Small intestine (tissue), 7 donors: ENCODE data around the gene NFATC2. TPM values are rescaled to one million over a fixed set of nuclear protein-coding genes. Genes with fewer than 3 reads are reported as not detected.

Source experiments
- DNase-seq, 2 donors: peaks; one replicate each; pipeline versions ENCODE4 v3.0.0 to v3.0.0-alpha.2; 2013
- FAIRE-seq: peaks from 2 replicates; lab custom pipeline; 2012; peaks lifted over from hg19 to GRCh38; lab: Jason Lieb, UNC
- H3K27ac ChIP-seq, 3 donors: one replicate each; pipeline ENCODE4 v1.5.1; 2013; ENCODE audit warnings: low read length in 2 of 3, mild to moderate bottlenecking in 2 of 3, control low read depth in 1 of 3, inconsistent platforms in 1 of 3, low read depth in 1 of 3, moderate library complexity in 1 of 3
- H3K27me3 ChIP-seq, 3 donors: one replicate each; pipeline ENCODE4 v1.6.1; 2013; ENCODE audit warnings: low read length in 3 of 3, inconsistent platforms in 1 of 3; ENCODE audit not compliant: control insufficient read depth in 3 of 3, insufficient read depth in 3 of 3
- H3K36me3 ChIP-seq, 3 donors: one replicate each; pipeline ENCODE4 v1.6.1; 2013; ENCODE audit warnings: low read length in 3 of 3, inconsistent platforms in 1 of 3, low read depth in 1 of 3, mild to moderate bottlenecking in 1 of 3, moderate library complexity in 1 of 3; ENCODE audit not compliant: control insufficient read depth in 3 of 3, insufficient read depth in 2 of 3
- H3K4me1 ChIP-seq, 3 donors: one replicate each; pipeline ENCODE4 v1.6.1; 2013; ENCODE audit warnings: low read length in 2 of 3, inconsistent platforms in 1 of 3, low read depth in 1 of 3, mild to moderate bottlenecking in 1 of 3, moderate library complexity in 1 of 3; ENCODE audit not compliant: control insufficient read depth in 3 of 3, insufficient read depth in 2 of 3
- H3K4me3 ChIP-seq, 3 donors: one replicate each; pipeline ENCODE4 v1.5.1; 2013; ENCODE audit warnings: low read length in 3 of 3, control low read depth in 1 of 3, inconsistent platforms in 1 of 3, low read depth in 1 of 3, mild to moderate bottlenecking in 1 of 3, moderate library complexity in 1 of 3
- H3K9me3 ChIP-seq, 2 donors: one replicate each; pipeline ENCODE4 v1.6.1; 2013; ENCODE audit warnings: low read depth in 1 of 2, low read length in 1 of 2; ENCODE audit not compliant: control insufficient read depth in 2 of 2, insufficient read depth in 1 of 2
- WGBS, 3 donors: extraction: QIAGEN DNeasy Blood & Tissue Kit; methylation state at CpG; one replicate each; pipeline ENCODE4 v1.1.7; 2013; 5-methylcytosine and 5-hydroxymethylcytosine counted together
- polyA plus RNA-seq, 4 donors: library from polyadenylated mRNA; stranded (reverse) in 3 of 4; unstranded in 1 of 4; fragments of 200-250 nt in 3 of 4; fragments of 120-200 nt in 1 of 4; gene quantifications; one replicate each; pipeline versions ENCODE4 v1.2.1 to v1.2.3, GENCODE V29; 2013
- donor health status: healthy with polysubstance abuse.
- donor health status: control.
- donor health status: control.
- donor health status: Bipolar disorder and iron deficiency.
- donor health status: healthy.

The NFATC2 gene
- polyA plus RNA-seq, 4 donors = 3.1 to 19.4 (median 6.2) TPM

GRCh38 chr20:51532577-51533191 is 9.8 kb downstream of the NFATC2 start:
- peak overlapping the region; percentile 34 to 59 (median 35) for H3K27ac ChIP-seq

DNA sequence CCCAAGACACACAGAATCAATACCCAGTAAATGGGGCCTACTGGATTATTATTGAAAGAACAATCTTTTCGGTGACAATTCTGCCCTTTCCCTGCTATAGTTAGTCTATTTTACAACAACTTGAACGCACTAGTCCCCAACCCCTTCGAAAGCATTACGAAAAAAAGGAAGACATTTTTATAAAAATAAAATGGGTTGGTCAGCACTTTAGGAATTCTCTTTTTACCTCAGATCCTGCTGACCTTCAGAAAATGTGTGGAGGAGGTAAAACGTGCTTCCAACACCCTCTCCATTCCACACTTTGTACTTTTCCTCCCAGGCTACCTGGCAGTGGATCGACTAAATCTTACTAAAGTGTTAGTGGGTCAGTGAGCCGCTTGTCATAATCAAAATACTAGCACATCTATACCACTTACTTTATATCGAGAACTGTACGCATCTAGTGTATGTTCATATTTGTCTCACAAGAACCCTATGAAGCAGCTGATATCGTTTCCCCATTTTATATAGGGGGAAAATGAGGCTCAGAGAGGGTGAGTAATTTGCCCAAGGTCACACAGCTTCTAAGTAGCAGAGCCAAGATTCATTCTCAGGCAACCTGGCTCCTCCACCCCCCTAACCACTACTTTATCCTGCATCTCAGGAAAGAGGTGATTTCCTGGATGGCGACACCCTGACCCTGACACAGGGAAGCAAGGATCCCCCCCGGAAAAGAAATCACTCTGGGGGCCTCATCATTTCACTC is 10.6 kb downstream of the NFATC2 start:
- no peaks in the 10 kb centered on the region for H3K9me3 ChIP-seq
- no peak overlapping the region for H3K4me3 ChIP-seq
- FAIRE-seq (no peak), DNase-seq (no peak)
- H3K4me1 ChIP-seq = peaks cover 7 to 44% (median 10%) of the 10 kb centered on the region in 3 donors
- H3K27me3 ChIP-seq = no peaks in the 10 kb centered on the region
- WGBS, 3 donors = 84 to 89% (median 84%) methylated on average over 12 of the region's 12 CpGs
- peaks cover 0 to 40% (median 0%) of the 10 kb centered on the region in 3 donors for H3K36me3 ChIP-seq
- H3K27ac ChIP-seq = peak overlapping the region in 1 of 3 donors; percentile 29

More at GRCh38 chr20:51532577-51533191, 9.8 kb downstream of the NFATC2 start:
- 74 to 90% (median 75%) methylated on average over 23 to 24 of the region's 24 CpGs for WGBS, 3 donors
- Histone ChIP-seq H3K27me3 (no peaks in the 10 kb centered on the region), H3K36me3 (peaks cover 0 to 39% (median 0%) of the 10 kb centered on the region in 3 donors), H3K9me3 (peaks cover 0 to 3% of the 10 kb centered on the region in 2 donors), H3K4me1 (peaks cover 7 to 40% (median 10%) of the 10 kb centered on the region in 3 donors), H3K4me3 (no peak overlapping the region)
- DNase-seq (no peak), FAIRE-seq (no peak)

DNA sequence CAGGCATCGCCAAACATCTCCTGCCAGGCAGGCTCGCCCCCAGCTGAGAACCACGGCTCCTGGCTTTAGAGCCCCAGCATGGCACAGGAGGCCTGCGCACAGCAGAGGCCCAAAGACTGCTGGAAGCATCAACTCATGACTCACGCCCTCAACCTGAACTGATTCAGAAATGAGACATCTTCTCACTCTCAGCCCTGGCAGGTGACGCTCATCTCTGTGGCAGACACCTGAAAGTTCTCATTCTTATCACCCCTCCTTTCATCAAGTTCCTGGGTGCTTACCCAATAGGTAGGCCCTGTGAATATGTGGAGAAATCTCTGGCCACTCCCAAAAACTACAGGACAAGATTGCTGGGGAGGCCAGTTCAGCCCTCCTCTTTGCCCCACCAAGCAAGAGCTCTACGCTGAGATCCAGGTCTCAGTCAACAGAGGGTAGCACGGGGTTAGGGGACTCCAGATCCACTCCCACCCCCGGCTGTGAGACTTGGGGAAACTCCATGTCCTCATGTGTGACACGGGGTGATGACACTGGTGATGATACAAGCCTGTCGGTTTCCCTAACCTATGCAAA is 11.3 kb downstream of the NFATC2 start:
- peaks cover 7 to 42% (median 10%) of the 10 kb centered on the region in 3 donors for H3K4me1 ChIP-seq

GRCh38 chr20:51529758-51530157 is 12.8 kb downstream of the NFATC2 start:
- Histone ChIP-seq H3K9me3 (no peaks in the 10 kb centered on the region), H3K4me1 (peaks cover 7 to 35% (median 10%) of the 10 kb centered on the region in 3 donors), H3K4me3 (no peak overlapping the region), H3K27me3 (no peaks in the 10 kb centered on the region), H3K27ac (peak overlapping the region in 1 of 3 donors; percentile 73), H3K36me3 (peaks cover 0 to 48% (median 0%) of the 10 kb centered on the region in 3 donors)
- DNase-seq (peak in 1 of 2 donors; percentile 29), FAIRE-seq (no peak)
- 53 to 58% (median 57%) methylated on average over 5 of the region's 5 CpGs for WGBS, 3 donors

More for the DNA sequence above, 11.3 kb downstream of the NFATC2 start:
- peak overlapping the region in 1 of 3 donors; percentile 49 for H3K27ac ChIP-seq
- H3K4me3 ChIP-seq = no peak overlapping the region
- peaks cover 0 to 47% (median 0%) of the 10 kb centered on the region in 3 donors for H3K36me3 ChIP-seq
- H3K27me3 ChIP-seq = no peaks in the 10 kb centered on the region
- no peak for FAIRE-seq
- WGBS, 3 donors = 71 to 83% (median 81%) methylated on average over 11 of the region's 11 CpGs
- DNase-seq = no peak
- no peaks in the 10 kb centered on the region for H3K9me3 ChIP-seq

DNA sequence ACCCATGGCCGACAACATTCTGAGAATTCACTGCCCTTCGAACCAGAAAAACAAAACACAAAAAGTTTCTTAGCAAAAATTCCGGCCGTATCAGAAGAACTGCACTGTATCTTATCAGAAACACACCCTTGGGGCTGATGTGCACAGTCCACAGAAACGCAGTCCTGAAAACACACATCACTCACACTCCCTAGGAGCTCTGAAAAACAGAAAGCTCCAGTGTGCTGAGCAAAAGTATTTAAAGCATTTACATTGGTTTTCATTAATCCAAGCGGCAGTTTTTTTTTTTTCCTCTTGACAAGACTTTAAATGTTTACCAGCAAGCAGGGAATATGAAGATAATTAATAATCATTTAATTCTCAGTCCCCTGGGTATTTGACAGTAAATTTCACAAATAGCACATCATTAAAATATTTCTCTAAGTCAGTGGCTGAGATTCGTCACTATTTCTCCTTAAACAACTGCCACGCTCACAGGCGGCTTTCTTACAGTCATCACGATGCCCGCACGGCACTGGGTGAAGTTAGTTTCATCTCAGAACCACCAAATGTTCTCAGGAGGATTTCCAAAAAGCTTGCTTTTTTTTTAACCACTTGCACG is 13.3 kb downstream of the NFATC2 start:
- Histone ChIP-seq H3K4me3 (no peak overlapping the region), H3K9me3 (no peaks in the 10 kb centered on the region), H3K27ac (peak overlapping the region in 1 of 3 donors; percentile 73), H3K4me1 (peaks cover 7 to 35% (median 10%) of the 10 kb centered on the region in 3 donors), H3K36me3 (peaks cover 0 to 51% (median 0%) of the 10 kb centered on the region in 3 donors), H3K27me3 (no peaks in the 10 kb centered on the region)
- WGBS, 3 donors = 12 to 29% (median 17%) methylated on average over 13 of the region's 13 CpGs
- peak; percentile 69 to 71 for DNase-seq
- no peak for FAIRE-seq

GRCh38 chr20:51528263-51529027 is 14.1 kb downstream of the NFATC2 start:
- DNase-seq (no peak), FAIRE-seq (no peak)
- WGBS, 3 donors = 34 to 60% (median 45%) methylated on average over 7 of the region's 7 CpGs
- H3K27me3 ChIP-seq = no peaks in the 10 kb centered on the region
- peaks cover 0 to 54% (median 4%) of the 10 kb centered on the region in 3 donors for H3K36me3 ChIP-seq
- peaks cover 5 to 34% (median 9%) of the 10 kb centered on the region in 3 donors for H3K4me1 ChIP-seq
- H3K27ac ChIP-seq = peak overlapping the region in 1 of 3 donors; percentile 73
- H3K4me3 ChIP-seq = no peak overlapping the region
- no peaks in the 10 kb centered on the region for H3K9me3 ChIP-seq

DNA sequence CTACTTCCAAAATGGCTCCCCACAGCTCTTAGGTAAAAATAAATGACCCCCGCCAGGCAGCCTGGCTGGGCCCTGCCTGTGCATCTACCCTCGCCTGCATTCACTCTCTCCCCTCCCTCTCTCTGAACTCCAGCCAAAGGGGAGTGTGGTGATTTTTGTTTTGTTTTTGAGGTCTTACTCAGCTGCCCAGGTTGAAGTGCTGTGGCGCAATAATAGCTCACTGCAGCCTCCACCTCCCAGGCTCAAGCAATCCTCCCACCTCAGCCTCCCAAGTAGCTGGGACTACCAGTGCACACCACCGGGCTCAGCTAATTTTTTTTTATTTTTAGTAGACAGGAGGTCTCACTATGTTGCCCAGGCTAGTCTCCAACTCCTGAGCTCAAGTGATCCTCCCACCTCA is 15.8 kb downstream of the NFATC2 start:
- WGBS, 3 donors = 84 to 96% (median 96%) methylated on average over 4 of the region's 4 CpGs
- Histone ChIP-seq H3K36me3 (peaks cover 0 to 51% (median 8%) of the 10 kb centered on the region in 3 donors), H3K9me3 (no peaks in the 10 kb centered on the region), H3K4me1 (peaks cover 2 to 29% (median 5%) of the 10 kb centered on the region in 3 donors), H3K4me3 (no peak overlapping the region), H3K27me3 (no peaks in the 10 kb centered on the region), H3K27ac (no peak overlapping the region)
- no peak for FAIRE-seq
- DNase-seq = no peak
